Measurements from ENCODE around the gene SKA1. TPM values are rescaled to one million over a fixed set of nuclear protein-coding genes. Genes with fewer than 3 reads are reported as not detected.

SKA1 gene, protein sequence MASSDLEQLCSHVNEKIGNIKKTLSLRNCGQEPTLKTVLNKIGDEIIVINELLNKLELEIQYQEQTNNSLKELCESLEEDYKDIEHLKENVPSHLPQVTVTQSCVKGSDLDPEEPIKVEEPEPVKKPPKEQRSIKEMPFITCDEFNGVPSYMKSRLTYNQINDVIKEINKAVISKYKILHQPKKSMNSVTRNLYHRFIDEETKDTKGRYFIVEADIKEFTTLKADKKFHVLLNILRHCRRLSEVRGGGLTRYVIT
- 10 to 100 TPM in 1 of 8 experiments, 1 to 10 TPM in 3, under 1 TPM in 4; 0.10 to 16.8 (median 0.92) TPM for total RNA-seq

DNA sequence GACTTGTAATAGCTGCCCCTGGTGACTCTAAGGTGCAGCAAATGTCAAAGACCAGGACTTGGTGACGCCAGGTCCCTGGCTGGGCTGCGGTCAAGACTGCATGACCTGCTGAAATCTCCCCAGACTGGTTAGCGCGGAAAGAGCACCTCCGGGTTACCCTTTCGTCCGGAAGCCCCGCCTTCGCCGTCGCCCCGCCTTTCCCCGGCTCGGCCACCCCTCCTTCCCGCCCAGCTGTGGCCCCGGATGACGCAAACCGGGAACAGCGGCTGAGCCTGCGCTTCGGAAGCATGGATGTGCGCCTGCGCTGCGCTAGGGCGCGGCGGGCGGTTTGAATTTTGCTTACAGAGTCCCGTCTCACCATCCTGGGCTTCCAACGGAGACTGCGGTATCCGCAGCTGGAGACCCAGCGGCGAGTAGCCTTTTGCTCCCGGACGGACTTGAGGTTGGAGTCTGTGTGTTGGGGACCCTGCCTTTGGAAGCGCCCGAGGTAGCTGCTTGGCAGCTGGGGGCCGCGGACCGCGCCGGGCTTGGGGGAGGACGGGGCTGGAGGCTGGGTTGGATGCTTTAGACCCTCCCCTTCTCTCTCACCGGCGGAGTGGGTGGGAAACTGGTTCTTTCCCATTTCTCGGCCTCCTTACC lies at the start of gene SKA1:
SKA1 (plus strand) TSS at position 294 of the 639 bp plus-strand sequence. CDS start 785 bp downstream, outside the sequence.
- peak within 1 kb of the TSS in 1 of 2 donors; percentile 77 for H3K27ac ChIP-seq
- peak; percentile 97 to 99 (median 98) for ATAC-seq (replicated peaks in 6 of 8)
- peaks cover 8 to 9% of the 10 kb centered on the region in 2 donors for H3K4me1 ChIP-seq (replicated peaks in 1 of 2)
- in situ Hi-C loops (cut with MboI; ENCODE audit: low pct_unique_long_range_greater_than_20kb in 2 of 9, low sequenced_read_pairs in 9 of 9, unreplicated experiment in 9 of 9), result no loop called here
- peak within 1 kb of the TSS; percentile 39 to 58 (median 50) for H3K4me3 ChIP-seq
- WGBS, 10 experiments, result 0 to 5% (median 0%) methylated on average over 1 to 8 of the region's 47 CpGs; no CpG with 5 or more reads in 5 of the 10 experiments

DNA sequence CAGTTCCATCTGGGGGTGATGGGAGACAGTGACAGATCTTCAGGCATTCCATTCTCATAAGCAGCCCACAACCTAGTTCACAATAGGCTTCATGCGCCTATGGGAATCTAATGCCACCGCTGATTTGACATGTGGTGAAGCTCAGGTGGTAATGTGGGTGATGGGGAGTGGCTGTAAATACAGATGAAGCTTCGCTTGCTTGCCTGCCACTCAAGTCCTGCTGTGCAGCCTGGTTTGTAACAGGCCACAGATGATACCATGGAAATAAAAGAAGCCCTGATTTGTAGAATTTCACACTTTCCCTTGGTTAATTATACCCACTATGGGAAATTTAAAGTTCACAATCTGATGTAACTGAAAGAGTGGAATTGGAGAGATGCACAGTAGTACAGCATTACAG lies 46.9 kb upstream of the SKA1 start:
- Histone ChIP-seq H3K27ac (no peak overlapping the region), H3K4me1 (replicated peaks in 1 of 2) (no peaks in the 10 kb centered on the region), H3K4me3 (no peak overlapping the region)
- in situ Hi-C loops (cut with MboI; ENCODE audit: low pct_unique_long_range_greater_than_20kb in 2 of 9, low sequenced_read_pairs in 9 of 9, unreplicated experiment in 9 of 9), result no loop called here
- ATAC-seq (replicated peaks in 6 of 8), result no peak
- 10 to 100% (median 82%) methylated on average over 1 to 3 of the region's 3 CpGs; no CpG with 5 or more reads in 4 of the 10 experiments for WGBS, 10 experiments

DNA sequence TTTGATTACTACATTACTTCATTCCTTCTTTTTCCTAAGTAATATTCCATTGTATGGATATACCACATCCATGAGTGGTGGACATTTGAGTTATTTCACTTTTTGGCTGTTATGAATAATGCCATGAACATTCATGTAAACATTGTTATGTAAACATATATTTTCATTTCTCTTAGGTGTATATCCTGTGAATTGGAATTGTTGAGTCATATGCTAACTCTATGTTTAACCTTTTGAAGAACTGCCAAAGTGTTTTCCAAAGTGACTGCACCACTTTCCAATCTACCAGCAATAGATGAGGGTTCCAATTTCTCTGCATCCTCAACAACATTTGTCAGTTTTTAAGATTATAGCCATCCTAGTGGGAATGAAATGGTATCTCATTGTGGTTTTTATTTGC lies 44.7 kb upstream of the SKA1 start:
- Histone ChIP-seq H3K27ac (no peak overlapping the region), H3K4me3 (no peak overlapping the region), H3K4me1 (replicated peaks in 1 of 2) (no peaks in the 10 kb centered on the region)
- in situ Hi-C loops (cut with MboI; ENCODE audit: low pct_unique_long_range_greater_than_20kb in 2 of 9, low sequenced_read_pairs in 9 of 9, unreplicated experiment in 9 of 9), result no loop called here
- no peak for ATAC-seq (replicated peaks in 6 of 8)

DNA sequence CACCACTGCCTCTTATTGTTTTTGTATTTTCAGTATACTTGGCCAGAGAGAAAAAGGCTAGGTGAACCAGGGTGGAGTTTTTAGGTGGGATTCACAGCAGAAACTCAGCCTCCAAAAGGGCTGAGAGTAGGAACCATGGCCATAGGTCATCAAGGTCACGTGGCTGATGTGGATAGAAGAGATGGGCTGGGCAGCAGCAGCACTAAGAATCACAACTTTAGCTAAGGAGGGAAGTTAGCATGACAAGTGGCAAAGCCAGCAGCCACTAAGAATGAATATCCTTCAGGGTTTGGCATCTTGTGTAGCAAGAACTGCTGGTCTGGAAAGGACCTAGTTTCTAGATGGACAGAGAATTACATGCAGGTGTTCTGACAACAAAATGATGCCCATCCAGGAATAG lies 43.2 kb upstream of the SKA1 start:
- 0 to 80% (median 40%) methylated on average over 1 of the region's 1 CpG; no CpG with 5 or more reads in 5 of the 10 experiments for WGBS, 10 experiments
- H3K4me1 ChIP-seq (replicated peaks in 1 of 2), result no peaks in the 10 kb centered on the region
- no peak overlapping the region for H3K27ac ChIP-seq
- in situ Hi-C loops (cut with MboI; ENCODE audit: low pct_unique_long_range_greater_than_20kb in 2 of 9, low sequenced_read_pairs in 9 of 9, unreplicated experiment in 9 of 9), result no loop called here
- H3K4me3 ChIP-seq, result no peak overlapping the region
- no peak for ATAC-seq (replicated peaks in 6 of 8)

DNA sequence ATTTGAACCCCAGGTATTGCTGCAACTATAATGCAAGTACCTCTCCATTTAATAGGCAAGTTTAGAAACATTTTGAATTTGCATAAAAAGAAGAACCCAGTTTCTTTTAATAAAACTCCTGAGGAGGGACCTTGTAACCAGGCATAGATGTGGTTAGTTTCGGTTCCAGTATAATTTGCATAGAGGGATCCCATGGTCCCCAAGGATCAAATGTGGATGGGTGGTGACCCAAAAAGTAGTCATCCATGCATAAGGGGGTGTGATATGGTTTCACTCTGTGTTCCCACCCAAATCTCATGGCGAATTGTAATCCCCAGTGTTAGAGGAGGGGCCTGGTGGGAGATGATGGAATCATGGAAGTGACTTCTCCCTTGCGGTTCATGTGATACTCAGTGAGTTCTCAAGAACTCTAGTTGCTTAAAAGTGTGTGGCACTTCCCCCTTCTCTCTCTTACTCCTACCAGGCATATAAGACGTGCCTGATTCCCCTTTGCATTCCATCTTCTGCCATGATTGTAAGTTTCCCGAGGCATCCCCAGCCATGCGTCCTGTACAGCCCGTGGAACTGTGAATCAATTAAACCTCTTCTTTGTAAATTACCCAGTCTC lies 40.2 kb upstream of the SKA1 start:
- in situ Hi-C loops (cut with MboI; ENCODE audit: low pct_unique_long_range_greater_than_20kb in 2 of 9, low sequenced_read_pairs in 9 of 9, unreplicated experiment in 9 of 9), result no loop called here
- H3K4me1 ChIP-seq (replicated peaks in 1 of 2), result peaks cover 4 to 19% of the 10 kb centered on the region in 2 donors
- WGBS, 10 experiments, result 58 to 100% (median 84%) methylated on average over 1 to 6 of the region's 7 CpGs; no CpG with 5 or more reads in 2 of the 10 experiments
- H3K27ac ChIP-seq, result no peak overlapping the region
- no peak for ATAC-seq (replicated peaks in 6 of 8)
- no peak overlapping the region for H3K4me3 ChIP-seq

DNA sequence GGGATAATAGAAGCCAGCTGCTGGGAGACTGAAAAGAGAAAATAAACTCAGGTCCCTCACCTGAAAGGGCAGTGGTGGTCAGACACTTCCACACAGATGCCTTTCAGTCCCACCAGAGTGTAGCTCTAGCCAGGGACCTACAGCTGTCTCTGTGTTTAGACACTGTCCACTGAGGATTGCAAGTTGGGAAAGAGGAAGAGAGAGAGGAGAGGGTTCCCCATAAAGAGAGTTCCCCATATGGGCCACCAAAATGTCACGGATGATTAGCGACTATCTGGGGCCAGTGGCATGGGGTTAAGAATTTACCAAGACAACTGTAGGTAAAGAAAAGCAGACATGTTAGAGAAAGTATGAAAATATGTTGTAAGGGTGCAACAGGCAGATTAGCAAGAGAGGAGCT lies 36.7 kb upstream of the SKA1 start:
- Histone ChIP-seq H3K4me1 (replicated peaks in 1 of 2) (peaks cover 4 to 22% of the 10 kb centered on the region in 2 donors), H3K27ac (peak overlapping the region in 1 of 2 donors; percentile 19), H3K4me3 (no peak overlapping the region)
- in situ Hi-C loops (cut with MboI; ENCODE audit: low pct_unique_long_range_greater_than_20kb in 2 of 9, low sequenced_read_pairs in 9 of 9, unreplicated experiment in 9 of 9), result no loop called here
- WGBS, 10 experiments, result 0 to 94% (median 86%) methylated on average over 1 to 2 of the region's 2 CpGs; no CpG with 5 or more reads in 6 of the 10 experiments
- no peak for ATAC-seq (replicated peaks in 6 of 8)

DNA sequence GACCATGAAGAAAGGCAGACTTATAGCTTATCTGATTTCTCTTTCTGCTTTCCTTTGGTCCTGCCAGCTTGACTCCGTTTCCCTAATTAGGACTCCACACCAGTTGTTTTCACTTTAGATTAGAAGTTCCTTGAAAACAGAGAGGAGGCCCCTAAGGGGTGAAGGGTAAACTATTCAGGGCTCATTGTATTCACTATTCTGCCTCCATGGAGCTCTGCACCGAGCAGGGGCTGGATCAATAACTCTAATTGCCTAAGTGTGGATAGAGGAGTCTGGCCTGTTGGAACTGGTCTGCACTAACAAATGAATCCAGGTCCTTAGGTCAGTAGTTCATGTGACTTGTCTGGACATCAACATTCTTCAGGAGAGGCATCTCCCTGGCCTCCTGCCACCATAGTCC lies 36.1 kb upstream of the SKA1 start:
- ATAC-seq (replicated peaks in 6 of 8), result peak in 4 of 8 experiments; percentile 29 to 59 (median 56)
- Histone ChIP-seq H3K4me3 (no peak overlapping the region), H3K27ac (peak overlapping the region in 1 of 2 donors; percentile 19), H3K4me1 (replicated peaks in 1 of 2) (peaks cover 4 to 22% of the 10 kb centered on the region in 2 donors)
- in situ Hi-C loops (cut with MboI; ENCODE audit: low pct_unique_long_range_greater_than_20kb in 2 of 9, low sequenced_read_pairs in 9 of 9, unreplicated experiment in 9 of 9), result no loop called here
- 0 to 48% (median 10%) methylated on average over 1 to 2 of the region's 2 CpGs; no CpG with 5 or more reads in 4 of the 10 experiments for WGBS, 10 experiments

DNA sequence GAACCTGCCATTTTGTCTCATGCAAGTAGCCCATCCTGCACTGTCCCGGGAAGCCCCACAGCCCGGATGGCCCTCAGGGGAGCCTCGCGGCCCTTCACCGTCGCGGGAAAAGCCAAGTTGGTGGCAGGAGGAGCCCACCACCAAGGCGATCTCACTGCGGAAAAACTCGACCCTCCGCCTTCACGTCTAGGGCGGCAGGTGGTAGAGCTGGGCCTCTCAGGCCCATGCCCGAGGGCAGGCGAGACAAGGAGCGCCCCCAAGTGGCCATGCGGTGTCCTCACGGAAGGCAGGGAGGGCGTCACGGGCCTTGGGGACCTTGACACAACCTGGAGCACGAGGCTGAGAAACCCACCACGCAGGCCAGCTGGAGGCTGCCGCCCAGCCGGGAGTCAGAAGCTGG lies 34.8 kb upstream of the SKA1 start:
- Histone ChIP-seq H3K4me1 (replicated peaks in 1 of 2) (peaks cover 4 to 22% of the 10 kb centered on the region in 2 donors), H3K4me3 (no peak overlapping the region), H3K27ac (no peak overlapping the region)
- WGBS, 10 experiments, result 70 to 100% (median 93%) methylated on average over 3 to 17 of the region's 24 CpGs; no CpG with 5 or more reads in 7 of the 10 experiments
- in situ Hi-C loops (cut with MboI; ENCODE audit: low pct_unique_long_range_greater_than_20kb in 2 of 9, low sequenced_read_pairs in 9 of 9, unreplicated experiment in 9 of 9), result no loop called here
- no peak for ATAC-seq (replicated peaks in 6 of 8)

DNA sequence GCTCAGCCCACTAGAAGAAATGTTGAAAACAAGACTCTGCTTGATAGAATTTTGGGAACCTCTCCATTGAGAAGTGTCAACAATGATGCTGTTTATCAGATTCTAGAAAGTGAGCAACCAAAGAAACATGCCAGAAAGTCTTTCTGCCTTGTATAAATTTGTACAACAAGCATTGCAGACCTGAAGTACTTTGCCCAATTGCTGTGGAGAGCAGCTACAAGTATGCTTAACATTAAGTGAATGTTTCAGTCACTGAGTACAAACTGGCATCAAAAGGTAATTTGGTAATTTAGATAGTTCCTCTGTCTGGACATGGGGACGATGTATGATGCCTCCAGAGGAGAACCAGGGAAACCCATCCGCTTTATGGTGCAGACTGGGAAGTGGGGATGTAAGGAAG lies 33.4 kb upstream of the SKA1 start:
- no peak for ATAC-seq (replicated peaks in 6 of 8)
- H3K4me3 ChIP-seq, result no peak overlapping the region
- WGBS, 10 experiments, result 14 to 90% (median 78%) methylated on average over 2 of the region's 2 CpGs; no CpG with 5 or more reads in 4 of the 10 experiments
- peaks cover 4 to 22% of the 10 kb centered on the region in 2 donors for H3K4me1 ChIP-seq (replicated peaks in 1 of 2)
- H3K27ac ChIP-seq, result no peak overlapping the region
- in situ Hi-C loops (cut with MboI; ENCODE audit: low pct_unique_long_range_greater_than_20kb in 2 of 9, low sequenced_read_pairs in 9 of 9, unreplicated experiment in 9 of 9), result no loop called here

DNA sequence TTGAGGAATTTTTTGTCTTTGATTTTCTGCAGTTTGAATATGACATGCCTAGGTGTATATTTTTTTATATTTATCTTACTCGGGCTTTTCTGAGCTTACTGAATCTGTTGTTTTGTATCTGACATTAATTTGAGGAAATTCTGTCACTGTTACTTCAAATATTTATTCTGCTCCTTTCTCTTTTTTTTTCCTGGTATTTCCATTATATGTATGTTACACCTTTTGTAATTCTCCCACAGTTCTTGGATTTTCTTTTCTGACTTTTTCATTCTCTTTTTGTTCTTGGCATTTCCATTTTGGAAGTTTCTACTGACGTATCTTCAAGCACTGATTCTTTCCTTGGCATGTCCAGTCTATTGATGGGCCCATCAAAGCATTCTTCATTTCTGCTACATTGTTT lies 24.1 kb upstream of the SKA1 start:
- in situ Hi-C loops (cut with MboI; ENCODE audit: low pct_unique_long_range_greater_than_20kb in 2 of 9, low sequenced_read_pairs in 9 of 9, unreplicated experiment in 9 of 9), result no loop called here
- no peak for ATAC-seq (replicated peaks in 6 of 8)
- WGBS, 10 experiments, result 0 to 100% (median 80%) methylated on average over 1 to 2 of the region's 2 CpGs

DNA sequence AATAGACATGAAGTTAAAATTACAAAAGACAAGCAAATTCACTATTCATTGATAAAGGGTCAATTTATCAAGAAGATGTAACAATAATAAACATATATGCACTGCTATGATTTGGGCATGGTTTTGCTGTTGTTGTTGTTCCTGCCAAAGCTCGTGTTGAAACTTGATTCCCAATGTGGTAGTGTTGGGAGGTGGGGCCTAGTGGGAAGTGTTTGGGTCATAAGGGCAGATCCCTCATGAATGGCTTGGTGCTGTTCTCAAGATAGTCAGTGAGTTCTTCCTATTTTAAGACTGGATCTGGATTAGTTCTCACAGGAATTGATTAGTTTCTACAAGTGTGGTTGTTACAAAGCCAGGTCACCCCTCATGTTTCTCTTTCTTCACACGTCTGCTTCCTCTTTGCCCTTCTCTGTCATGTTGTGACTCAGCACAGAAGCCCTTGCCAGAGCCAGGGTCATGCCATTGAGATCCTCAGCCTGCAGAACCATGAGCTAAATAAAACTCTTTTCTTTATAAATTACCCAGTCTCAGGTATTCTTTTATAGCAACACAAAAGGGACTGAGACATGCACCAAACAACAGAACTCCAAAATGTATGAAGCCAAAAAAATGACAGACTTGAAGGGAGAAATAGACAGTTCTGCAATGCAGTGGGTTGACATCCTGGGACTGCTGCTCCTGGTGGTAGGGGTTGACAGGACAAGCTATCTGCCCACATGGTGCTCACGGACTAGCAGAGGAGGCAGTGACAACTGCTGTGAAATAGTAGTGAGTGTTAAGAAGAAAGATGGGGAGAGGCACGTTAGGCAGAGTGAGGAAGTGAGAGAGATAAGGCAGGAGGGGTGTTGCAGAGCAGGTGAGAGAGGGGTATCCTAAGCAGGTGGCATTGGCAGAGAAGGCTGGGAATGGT lies 18.6 kb upstream of the SKA1 start:
- in situ Hi-C loops (cut with MboI; ENCODE audit: low pct_unique_long_range_greater_than_20kb in 2 of 9, low sequenced_read_pairs in 9 of 9, unreplicated experiment in 9 of 9), result no loop called here
- ATAC-seq (replicated peaks in 6 of 8), result peak in 3 of 8 experiments; percentile 55 to 86 (median 80)

More for the DNA sequence above, 24.1 kb upstream of the SKA1 start:
- no peak overlapping the region for H3K27ac ChIP-seq
- H3K4me1 ChIP-seq (replicated peaks in 1 of 2), result no peaks in the 10 kb centered on the region
- no peak overlapping the region for H3K4me3 ChIP-seq

DNA sequence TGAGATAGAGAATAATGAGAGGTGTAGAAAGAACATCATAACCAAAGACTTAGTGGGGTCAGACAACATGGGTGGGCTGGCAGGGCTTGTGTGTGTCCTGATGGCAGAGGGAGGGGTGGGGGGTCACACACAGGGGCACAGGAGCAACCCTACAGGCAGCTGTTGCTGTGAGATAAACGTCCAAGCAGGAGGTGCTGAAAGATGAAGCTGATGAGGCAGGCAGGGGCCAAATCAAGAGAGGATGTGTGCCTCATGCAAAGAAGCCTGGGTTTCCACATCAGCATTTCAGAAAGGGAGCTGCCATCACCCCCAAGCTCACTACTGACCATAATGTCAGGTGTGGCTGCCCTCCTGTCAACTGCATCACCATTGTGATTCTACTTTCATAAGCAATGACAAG lies 16.0 kb upstream of the SKA1 start:
- H3K4me1 ChIP-seq (replicated peaks in 1 of 2), result no peaks in the 10 kb centered on the region
- WGBS, 10 experiments, result 0 to 20% methylated on average over 1 of the region's 1 CpG; no CpG with 5 or more reads in 8 of the 10 experiments
- no peak overlapping the region for H3K27ac ChIP-seq
- H3K4me3 ChIP-seq, result no peak overlapping the region
- in situ Hi-C loops (cut with MboI; ENCODE audit: low pct_unique_long_range_greater_than_20kb in 2 of 9, low sequenced_read_pairs in 9 of 9, unreplicated experiment in 9 of 9), result no loop called here
- ATAC-seq (replicated peaks in 6 of 8), result no peak

More for the DNA sequence above, 18.6 kb upstream of the SKA1 start:
- H3K4me1 ChIP-seq (replicated peaks in 1 of 2), result no peaks in the 10 kb centered on the region
- 4 to 53% (median 27%) methylated on average over 1 to 4 of the region's 4 CpGs; no CpG with 5 or more reads in 2 of the 10 experiments for WGBS, 10 experiments
- no peak overlapping the region for H3K27ac ChIP-seq
- H3K4me3 ChIP-seq, result no peak overlapping the region
